Keratinocyte (primary cell): ENCODE measurements around the gene PSMG1. TPM values are rescaled to one million over a fixed set of nuclear protein-coding genes. Genes with fewer than 3 reads are reported as not detected.

Source experiments
- DNase-seq: peaks from one replicate; pipeline ENCODE4 v3.0.0-alpha.2; 2011; ENCODE audit warnings: low read depth, missing footprints, low spot score
- FAIRE-seq: peaks from 2 replicates; lab custom pipeline; 2011; peaks lifted over from hg19 to GRCh38; lab: Jason Lieb, UNC
- H2AFZ ChIP-seq: 2 replicates; pipeline ENCODE4 v1.6.0; 2012; ENCODE audit warnings: low read length, control low read depth, inconsistent platforms; ENCODE audit not compliant: control insufficient read depth
- H3K27ac ChIP-seq: 2 replicates; pipeline ENCODE4 v1.5.1; 2011; ENCODE audit warnings: low read length; ENCODE audit not compliant: control insufficient read depth, insufficient read depth
- H3K27me3 ChIP-seq: 3 replicates; pipeline ENCODE4 v1.6.0; 2011; ENCODE audit warnings: low read length; ENCODE audit not compliant: control insufficient read depth, insufficient read depth; ENCODE audit errors: extremely low read depth
- H3K36me3 ChIP-seq, 2 experiments: 2 replicates in 1 of 2; 3 replicates in 1 of 2; pipeline ENCODE4 v1.5.1; 2011; ENCODE audit warnings: low read length in 2 of 2, mild to moderate bottlenecking in 1 of 2; ENCODE audit not compliant: control insufficient read depth in 2 of 2, insufficient read depth in 2 of 2; ENCODE audit errors: extremely low read depth in 1 of 2
- H3K4me1 ChIP-seq: 3 replicates; pipeline ENCODE4 v1.5.1; 2011; ENCODE audit warnings: low read length; ENCODE audit not compliant: control insufficient read depth, insufficient read depth; ENCODE audit errors: extremely low read depth
- H3K4me2 ChIP-seq: 3 replicates; pipeline ENCODE4 v1.6.0; 2011; ENCODE audit warnings: low read depth, low read length; ENCODE audit not compliant: control insufficient read depth, insufficient read depth; ENCODE audit errors: extremely low read depth
- H3K4me3 ChIP-seq, 3 experiments: fragments of 200-600 bp in 1 of 3; sonication (generic) in 1 of 3; 2 replicates in 2 of 3; 3 replicates in 1 of 3; pipeline ENCODE4 v1.5.1; 2011 to 2016; ENCODE audit warnings: low read length in 3 of 3, mild to moderate bottlenecking in 3 of 3, control low read depth in 2 of 3, inconsistent platforms in 1 of 3, low read depth in 1 of 3, mixed read lengths in 1 of 3, mixed run types in 1 of 3, moderate library complexity in 1 of 3; ENCODE audit not compliant: control insufficient read depth in 2 of 3, insufficient read depth in 2 of 3; ENCODE audit errors: extremely low read depth in 1 of 3
- H3K79me2 ChIP-seq: 2 replicates; pipeline ENCODE4 v1.6.0; 2012; ENCODE audit warnings: low read length; ENCODE audit not compliant: control insufficient read depth, insufficient read depth
- H3K9ac ChIP-seq: 3 replicates; pipeline ENCODE4 v1.6.0; 2011; ENCODE audit warnings: low read length; ENCODE audit not compliant: control insufficient read depth, insufficient read depth; ENCODE audit errors: extremely low read depth
- H3K9me1 ChIP-seq: 3 replicates; pipeline ENCODE4 v1.6.0; 2011; ENCODE audit warnings: low read length; ENCODE audit not compliant: control insufficient read depth, insufficient read depth; ENCODE audit errors: extremely low read depth
- H3K9me3 ChIP-seq: 2 replicates; pipeline ENCODE4 v1.5.1; 2012; ENCODE audit warnings: low read depth, low read length; ENCODE audit not compliant: control insufficient read depth
- H4K20me1 ChIP-seq: 3 replicates; pipeline ENCODE4 v1.6.0; 2011; ENCODE audit warnings: low read length; ENCODE audit not compliant: control insufficient read depth, insufficient read depth; ENCODE audit errors: extremely low read depth
- CTCF ChIP-seq, 3 experiments: IDR thresholded peaks in 1 of 3; conservative IDR thresholded peaks in 1 of 3; optimal IDR thresholded peaks in 1 of 3; 2 replicates in 2 of 3; 3 replicates in 1 of 3; pipeline versions ENCODE3 to v1.5.1; 2011; ENCODE audit warnings: low read length in 3 of 3, mild to moderate bottlenecking in 3 of 3, moderate library complexity in 2 of 3, control low read depth in 1 of 3, inconsistent platforms in 1 of 3; ENCODE audit not compliant: insufficient read depth in 2 of 3; ENCODE audit errors: extremely low read depth in 1 of 3
- EZH2 ChIP-seq: IDR thresholded peaks from one replicate; pipeline ENCODE4 v1.6.1; 2012; ENCODE audit warnings: inconsistent platforms, mild to moderate bottlenecking, low read length, moderate library complexity
- dilution Hi-C: fragments of 300-500 bp; cut with MboI; formaldehyde crosslinking; loops from one replicate; pipeline ENCODE4 v1.7.0; 2020; ENCODE audit warnings: low sequenced_read_pairs; ENCODE audit not compliant: extremely low pct_ligation_motif_present
- polyA plus RNA-seq, 5 experiments: library from polyadenylated mRNA; depleted of rRNA in 3 of 5; stranded (reverse) in 3 of 5; stranded (forward) in 1 of 5; unstranded in 1 of 5; fragments of >200 nt; gene quantifications; 1 replicate in 1 of 5; 2 replicates in 3 of 5; 3 replicates in 1 of 5; pipeline versions ENCODE4 v1.2.1 to v1.2.3, GENCODE V29; 2011 to 2012; ENCODE audit warnings: missing spikeins in 2 of 5, low read depth in 1 of 5, low replicate concordance in 1 of 5

The PSMG1 gene
- polyA plus RNA-seq, 1 donor (not counting 4 experiments of a cell fraction or from before 2014, with no cell fraction given), result 91.8 TPM

GRCh38 chr21:39134288-39134810 lies 48.9 kb downstream of the PSMG1 start:
- DNase-seq (no peak), FAIRE-seq (no peak)
- H3K9ac ChIP-seq, result no peak overlapping the region
- H3K4me2 ChIP-seq, result no peak overlapping the region
- no peaks in the 10 kb centered on the region for H4K20me1 ChIP-seq
- H2AFZ ChIP-seq, result no peak overlapping the region
- H3K9me3 ChIP-seq, result peaks cover 2% of the 10 kb centered on the region
- H3K36me3 ChIP-seq, result no peaks in the 10 kb centered on the region
- no peaks in the 10 kb centered on the region for H3K9me1 ChIP-seq
- H3K4me3 ChIP-seq, result no peak overlapping the region
- no peak overlapping the region for H3K27ac ChIP-seq
- H3K4me1 ChIP-seq, result peaks cover 11% of the 10 kb centered on the region
- no peaks in the 10 kb centered on the region for H3K79me2 ChIP-seq
- dilution Hi-C loops, result no loop called here
- no peaks in the 10 kb centered on the region for H3K27me3 ChIP-seq
- TF ChIP-seq EZH2 (no peak), CTCF (optimal IDR thresholded peaks at IDR 0.05 in 1 of 3, IDR thresholded peaks at IDR 0.05 in 1 of 3, conservative IDR thresholded peaks at IDR 0.05 in 1 of 3; ENCODE audit: extremely low read depth in 1 of 3, insufficient read depth in 2 of 3, low read length in 3 of 3) (no peak)

GRCh38 chr21:39132248-39132647 lies 51.0 kb downstream of the PSMG1 start:
- H2AFZ ChIP-seq, result no peak overlapping the region
- no peak for DNase-seq
- dilution Hi-C loops, result no loop called here

More at GRCh38 chr21:39132248-39132647, 51.0 kb downstream of the PSMG1 start:
- no peak for FAIRE-seq
- H3K9ac ChIP-seq, result no peak overlapping the region
- no peak overlapping the region for H3K27ac ChIP-seq
- H3K4me3 ChIP-seq, result no peak overlapping the region
- H3K9me3 ChIP-seq, result peaks cover 2% of the 10 kb centered on the region
- no peak overlapping the region for H3K4me2 ChIP-seq
- no peaks in the 10 kb centered on the region for H3K36me3 ChIP-seq
- no peaks in the 10 kb centered on the region for H3K79me2 ChIP-seq
- H3K9me1 ChIP-seq, result no peaks in the 10 kb centered on the region
- no peaks in the 10 kb centered on the region for H3K27me3 ChIP-seq
- H4K20me1 ChIP-seq, result no peaks in the 10 kb centered on the region
- H3K4me1 ChIP-seq, result peaks cover 9% of the 10 kb centered on the region
- no peak for TF ChIP-seq CTCF (optimal IDR thresholded peaks at IDR 0.05 in 1 of 3, IDR thresholded peaks at IDR 0.05 in 1 of 3, conservative IDR thresholded peaks at IDR 0.05 in 1 of 3; ENCODE audit: extremely low read depth in 1 of 3, insufficient read depth in 2 of 3, low read length in 3 of 3)
- TF ChIP-seq EZH2, result no peak
